Breast epithelium (tissue), 4 donors: ENCODE results near the gene RELL2. TPM values are rescaled to one million over a fixed set of nuclear protein-coding genes. Genes with fewer than 3 reads are reported as not detected.

Source experiments
- DNase-seq, 2 donors: peaks; one replicate each; pipeline ENCODE4 v3.0.0-alpha.2; 2019; ENCODE audit warnings: low spot score in 2 of 2
- H3K27ac ChIP-seq, 2 donors: fragments of 200-600 bp; sonication (generic) in 1 of 2; one replicate each; pipeline ENCODE4 v1.5.1; 2016 to 2019; ENCODE audit warnings: mild to moderate bottlenecking in 1 of 2
- H3K27me3 ChIP-seq, 2 donors: fragments of 200-600 bp; sonication (generic) in 1 of 2; one replicate each; pipeline versions ENCODE4 v1.5.1 to v1.6.0; 2017 to 2019; ENCODE audit warnings: control low read depth in 1 of 2, mild to moderate bottlenecking in 1 of 2
- H3K36me3 ChIP-seq: fragments of 200-600 bp; one replicate; pipeline ENCODE4 v1.5.1; 2019
- H3K4me1 ChIP-seq, 2 donors: fragments of 200-600 bp; sonication (generic); one replicate each; pipeline ENCODE4 v1.5.1; 2016 to 2019; ENCODE audit warnings: control low read depth in 1 of 2
- H3K4me3 ChIP-seq, 3 donors: fragments of 200-600 bp; sonication (generic); 1 replicate in 2 of 3; 2 replicates in 1 of 3; pipeline ENCODE4 v1.5.1; 2016 to 2019; ENCODE audit warnings: mild to moderate bottlenecking in 3 of 3, moderate library complexity in 2 of 3
- H3K9me3 ChIP-seq, 2 donors: fragments of 200-600 bp; sonication (generic) in 1 of 2; one replicate each; pipeline ENCODE4 v1.5.1; 2016 to 2019; ENCODE audit warnings: control low read depth in 1 of 2
- CTCF ChIP-seq, 3 donors: fragments of 450-650 bp; IDR thresholded peaks; one replicate each; pipeline ENCODE4 v1.5.1; 2016 to 2017; ENCODE audit warnings: antibody characterized with exemption in 3 of 3, mild to moderate bottlenecking in 3 of 3, moderate library complexity in 3 of 3
- POLR2A ChIP-seq: fragments of 450-650 bp; IDR thresholded peaks from one replicate; pipeline ENCODE4 v1.6.1; 2016; ENCODE audit warnings: antibody characterized with exemption, mild to moderate bottlenecking, moderate library complexity
- POLR2AphosphoS5 ChIP-seq, 3 donors: sonication (generic); formaldehyde crosslinking; IDR thresholded peaks; one replicate each; pipeline ENCODE4 v1.6.1; 2017; ENCODE audit warnings: antibody characterized with exemption in 3 of 3
- intact Hi-C: fragments of 100-400 bp; cut with DNase I; formaldehyde crosslinking; loops from one replicate; pipeline ENCODE4 v1.15.1; 2023; ENCODE audit warnings: low total_unique reads
- total RNA-seq, 3 donors: library from RNA; depleted of rRNA; stranded (reverse); fragments of >200 nt; gene quantifications; one replicate each; pipeline ENCODE4 v1.1.0, GENCODE V29; 2016

Gene RELL2
- total RNA-seq, 3 donors from 2014 or later, result 1.3 to 4.3 (median 4.0) TPM

- TF ChIP-seq POLR2A (no peak), POLR2AphosphoS5 (IDR thresholded peaks at IDR 0.05) (no peak), CTCF (IDR thresholded peaks at IDR 0.05) (no peak)
- H3K4me3 ChIP-seq, result no peak overlapping the region
These were observed 46.9 kb downstream of the RELL2 start for GRCh38 chr5:141683596-141684141.

GRCh38 chr5:141685591-141685990 lies 48.8 kb downstream of the RELL2 start:
- Histone ChIP-seq H3K4me3 (no peak overlapping the region), H3K4me1 (no peaks in the 10 kb centered on the region), H3K9me3 (no peaks in the 10 kb centered on the region), H3K36me3 (no peaks in the 10 kb centered on the region), H3K27me3 (no peaks in the 10 kb centered on the region), H3K27ac (no peak overlapping the region)
- no peak for TF ChIP-seq CTCF (IDR thresholded peaks at IDR 0.05)
- TF ChIP-seq POLR2AphosphoS5 (IDR thresholded peaks at IDR 0.05), result no peak
- no peak for TF ChIP-seq POLR2A
- DNase-seq, result no peak
- intact Hi-C loops, result no loop called here

More at GRCh38 chr5:141683596-141684141, 46.9 kb downstream of the RELL2 start:
- intact Hi-C loops, result no loop called here
- Histone ChIP-seq H3K4me1 (no peaks in the 10 kb centered on the region), H3K9me3 (no peaks in the 10 kb centered on the region), H3K27me3 (no peaks in the 10 kb centered on the region), H3K36me3 (no peaks in the 10 kb centered on the region), H3K27ac (no peak overlapping the region)
- no peak for DNase-seq

GRCh38 chr5:141686648-141687416 lies 50.0 kb downstream of the RELL2 start:
- no peaks in the 10 kb centered on the region for H3K36me3 ChIP-seq
- H3K27me3 ChIP-seq, result no peaks in the 10 kb centered on the region
- intact Hi-C loops, result no loop called here
- no peak overlapping the region for H3K27ac ChIP-seq
- DNase-seq, result no peak
- no peaks in the 10 kb centered on the region for H3K4me1 ChIP-seq
- H3K4me3 ChIP-seq, result no peak overlapping the region
- TF ChIP-seq CTCF (IDR thresholded peaks at IDR 0.05), result no peak
- no peaks in the 10 kb centered on the region for H3K9me3 ChIP-seq

Other genes starting within 250 kb of the RELL2 start
- 10 to 100 TPM in 1 of 3 donors, 1 to 10 TPM in 2; 5.3 to 10.5 (median 8.9) TPM for gene PCDHGB4, start 249.3 kb upstream of the RELL2 start, total RNA-seq
- 1 to 10 TPM; 2.6 to 7.2 (median 6.0) TPM for gene PCDHGA8, start 244.4 kb upstream of the RELL2 start, total RNA-seq
- 10 to 100 TPM in 2 of 3 donors, 1 to 10 TPM in 1; 7.5 to 20.6 (median 19.8) TPM for gene PCDHGB5, start 239.1 kb upstream of the RELL2 start, total RNA-seq
- gene PCDHGA9, start 234.2 kb upstream of the RELL2 start, total RNA-seq, result 10 to 100 TPM in 2 of 3 donors, 1 to 10 TPM in 1; 7.8 to 16.7 (median 13.8) TPM
- 10 to 100 TPM in 2 of 3 donors, 1 to 10 TPM in 1; 8.8 to 12.8 (median 10.8) TPM for gene PCDHGB6, start 229.0 kb upstream of the RELL2 start, total RNA-seq
- 10 to 100 TPM in 2 of 3 donors, 1 to 10 TPM in 1; 7.2 to 10.7 (median 10.5) TPM for gene PCDHGA10, start 224.0 kb upstream of the RELL2 start, total RNA-seq
- gene PCDHGB7, start 219.3 kb upstream of the RELL2 start, total RNA-seq, result 10 to 100 TPM; 15.4 to 21.3 (median 16.0) TPM
- gene PCDHGA11, start 215.9 kb upstream of the RELL2 start, total RNA-seq, result 1 to 10 TPM; 5.0 to 9.8 (median 9.7) TPM
- gene PCDHGA12, start 206.5 kb upstream of the RELL2 start, total RNA-seq, result 10 to 100 TPM in 2 of 3 donors, 1 to 10 TPM in 1; 9.8 to 12.0 (median 11.1) TPM
- 10 to 100 TPM; 29.6 to 41.6 (median 35.1) TPM for gene PCDHGC3, start 161.0 kb upstream of the RELL2 start, total RNA-seq
- 1 to 10 TPM; 2.6 to 6.2 (median 6.0) TPM for gene PCDHGC4, start 152.0 kb upstream of the RELL2 start, total RNA-seq
- gene PCDHGC5, start 147.9 kb upstream of the RELL2 start, total RNA-seq, result 1 to 10 TPM; 2.1 to 3.5 (median 3.3) TPM
- gene DIAPH1, start 18.0 kb upstream of the RELL2 start, total RNA-seq, result 10 to 100 TPM; 58.8 to 64.8 (median 63.6) TPM
- gene HDAC3, start 148 bp upstream of the RELL2 start, total RNA-seq, result 10 to 100 TPM; 50.2 to 52.5 (median 52.1) TPM
- 10 to 100 TPM; 18.1 to 32.1 (median 24.3) TPM for gene FCHSD1, start 14.4 kb downstream of the RELL2 start, total RNA-seq
- gene ARAP3, start 45.2 kb downstream of the RELL2 start, total RNA-seq, result 10 to 100 TPM in 1 of 3 donors, 1 to 10 TPM in 2; 2.6 to 12.1 (median 5.9) TPM
- gene PCDH1, start 241.4 kb downstream of the RELL2 start, total RNA-seq, result 10 to 100 TPM; 28.3 to 72.7 (median 65.9) TPM